ENCODE results near the gene MYD88. TPM values are rescaled to one million over a fixed set of nuclear protein-coding genes. Genes with fewer than 3 reads are reported as not detected.
A peak's percentile ranks its signal among the peaks of the same experiment; 100 is the strongest.

The MYD88 gene
- total and polyA plus RNA-seq, 9 of the 15 experiments (the other 6 are each of a cell fraction or from before 2014, with no cell fraction given): 3.2 to 47.3 (median 27.6) TPM

DNA sequence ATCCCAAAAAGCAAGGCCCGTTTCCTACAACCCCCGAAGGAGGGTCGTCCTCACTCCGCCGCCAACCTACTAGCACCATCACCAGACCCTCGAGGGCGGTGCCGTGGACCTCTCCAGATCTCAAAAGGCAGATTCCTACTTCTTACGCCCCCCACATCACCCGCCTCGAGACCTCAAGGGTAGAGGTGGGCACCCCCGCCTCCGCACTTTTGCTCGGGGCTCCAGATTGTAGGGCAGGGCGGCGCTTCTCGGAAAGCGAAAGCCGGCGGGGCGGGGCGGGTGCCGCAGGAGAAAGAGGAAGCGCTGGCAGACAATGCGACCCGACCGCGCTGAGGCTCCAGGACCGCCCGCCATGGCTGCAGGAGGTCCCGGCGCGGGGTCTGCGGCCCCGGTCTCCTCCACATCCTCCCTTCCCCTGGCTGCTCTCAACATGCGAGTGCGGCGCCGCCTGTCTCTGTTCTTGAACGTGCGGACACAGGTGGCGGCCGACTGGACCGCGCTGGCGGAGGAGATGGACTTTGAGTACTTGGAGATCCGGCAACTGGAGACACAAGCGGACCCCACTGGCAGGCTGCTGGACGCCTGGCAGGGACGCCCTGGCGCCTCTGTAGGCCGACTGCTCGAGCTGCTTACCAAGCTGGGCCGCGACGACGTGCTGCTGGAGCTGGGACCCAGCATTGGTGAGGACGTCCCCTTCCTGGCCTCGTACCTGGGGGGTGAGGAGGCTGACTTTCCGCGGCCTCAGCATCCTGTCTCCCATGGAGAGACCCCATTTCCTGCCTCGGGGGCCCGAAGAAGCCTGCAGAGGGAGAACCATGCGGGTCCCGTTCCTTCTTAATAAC lies at the start of gene MYD88 (continued):
- TF ChIP-seq, protein P1, sequence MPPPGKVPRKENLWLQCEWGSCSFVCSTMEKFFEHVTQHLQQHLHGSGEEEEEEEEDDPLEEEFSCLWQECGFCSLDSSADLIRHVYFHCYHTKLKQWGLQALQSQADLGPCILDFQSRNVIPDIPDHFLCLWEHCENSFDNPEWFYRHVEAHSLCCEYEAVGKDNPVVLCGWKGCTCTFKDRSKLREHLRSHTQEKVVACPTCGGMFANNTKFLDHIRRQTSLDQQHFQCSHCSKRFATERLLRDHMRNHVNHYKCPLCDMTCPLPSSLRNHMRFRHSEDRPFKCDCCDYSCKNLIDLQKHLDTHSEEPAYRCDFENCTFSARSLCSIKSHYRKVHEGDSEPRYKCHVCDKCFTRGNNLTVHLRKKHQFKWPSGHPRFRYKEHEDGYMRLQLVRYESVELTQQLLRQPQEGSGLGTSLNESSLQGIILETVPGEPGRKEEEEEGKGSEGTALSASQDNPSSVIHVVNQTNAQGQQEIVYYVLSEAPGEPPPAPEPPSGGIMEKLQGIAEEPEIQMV (tag; conservative IDR thresholded peaks at IDR 0.05; ENCODE audit: low read depth): no peak
- TF ChIP-seq ARID1B (IDR thresholded peaks at IDR 0.05) (peak; percentile 42; the same call in 1 of the 2 replicates), SOX6 (IDR thresholded peaks at IDR 0.05) (peak; percentile 30; the same call in 1 of the 2 replicates), CEBPB (tag; IDR thresholded peaks at IDR 0.05) (no peak), MCM2 (IDR thresholded peaks at IDR 0.05; ENCODE audit: low read depth) (no peak), CAMTA2 (CRISPR knock-in tag; conservative IDR thresholded peaks at IDR 0.05) (no peak), RBM39 (optimal IDR thresholded peaks at IDR 0.05; ENCODE audit: low read depth, low read length) (no peak), ZNF197 (CRISPR knock-in tag; IDR thresholded peaks at IDR 0.05; ENCODE audit: low read depth) (no peak), TCF7L2 (IDR thresholded peaks at IDR 0.05; ENCODE audit: low read depth, low read length) (no peak), DPF2 (IDR thresholded peaks at IDR 0.05) (peak; percentile 56; the same call in 1 of the 2 replicates), FOXA1 (IDR thresholded peaks at IDR 0.05; ENCODE audit: borderline replicate concordance) (no peak), NEUROD1 (IDR thresholded peaks at IDR 0.05; ENCODE audit: borderline replicate concordance, low read depth, low read length, partially characterized antibody) (peak; percentile 47), BRD9 (IDR thresholded peaks at IDR 0.05; ENCODE audit: low read depth, partially characterized antibody) (no peak), ZNF431 (CRISPR knock-in tag; IDR thresholded peaks at IDR 0.05) (peak; percentile 61), EP300 (IDR thresholded peaks at IDR 0.05; ENCODE audit: low read length) (no peak), ILF3 (IDR thresholded peaks at IDR 0.05; ENCODE audit: borderline replicate concordance) (no peak), TRIM24 (IDR thresholded peaks at IDR 0.05) (no peak), RBM34 (IDR thresholded peaks at IDR 0.05; ENCODE audit: borderline replicate concordance, insufficient read depth, low read length) (no peak), CBFA2T3 (IDR thresholded peaks at IDR 0.05) (no peak), SREBF2 (CRISPR knock-in tag; IDR thresholded peaks at IDR 0.05) (no peak; the same call in 1 of the 2 replicates), FUS (optimal IDR thresholded peaks at IDR 0.05; ENCODE audit: low read depth, low read length) (no peak), SRSF7 (optimal IDR thresholded peaks at IDR 0.05; ENCODE audit: low read depth, low read length) (no peak), XRCC3 (IDR thresholded peaks at IDR 0.05) (no peak), HEY1 (CRISPR knock-in tag; IDR thresholded peaks at IDR 0.05; ENCODE audit: borderline replicate concordance) (no peak)
- TF ChIP-seq, protein P2, sequence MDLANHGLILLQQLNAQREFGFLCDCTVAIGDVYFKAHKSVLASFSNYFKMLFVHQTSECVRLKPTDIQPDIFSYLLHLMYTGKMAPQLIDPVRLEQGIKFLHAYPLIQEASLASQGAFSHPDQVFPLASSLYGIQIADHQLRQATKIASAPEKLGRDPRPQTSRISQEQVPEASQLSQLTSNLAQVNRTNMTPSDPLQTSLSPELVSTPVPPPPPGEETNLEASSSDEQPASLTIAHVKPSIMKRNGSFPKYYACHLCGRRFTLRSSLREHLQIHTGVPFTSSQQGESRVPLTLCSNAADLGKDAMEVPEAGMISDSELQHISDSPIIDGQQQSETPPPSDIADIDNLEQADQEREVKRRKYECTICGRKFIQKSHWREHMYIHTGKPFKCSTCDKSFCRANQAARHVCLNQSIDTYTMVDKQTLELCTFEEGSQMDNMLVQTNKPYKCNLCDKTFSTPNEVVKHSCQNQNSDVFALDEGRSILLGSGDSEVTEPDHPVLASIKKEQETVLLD (IDR thresholded peaks at IDR 0.05): peak; percentile 48; the same call in 1 of the 2 replicates
- TF ChIP-seq, protein P3, sequence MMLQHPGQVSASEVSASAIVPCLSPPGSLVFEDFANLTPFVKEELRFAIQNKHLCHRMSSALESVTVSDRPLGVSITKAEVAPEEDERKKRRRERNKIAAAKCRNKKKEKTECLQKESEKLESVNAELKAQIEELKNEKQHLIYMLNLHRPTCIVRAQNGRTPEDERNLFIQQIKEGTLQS (IDR thresholded peaks at IDR 0.05): no peak
- TF ChIP-seq, protein P3 (CRISPR knock-in tag; conservative IDR thresholded peaks at IDR 0.05): no peak
